Neural cell (in vitro differentiated cells): ENCODE results near the gene PRDX3. TPM values are rescaled to one million over a fixed set of nuclear protein-coding genes. Genes with fewer than 3 reads are reported as not detected.

ENCODE experiments used
- H2AFZ ChIP-seq: fragments of 200-600, 300-800 bp; sonication (generic), shearing (Covaris generic); 2 replicates; pipeline ENCODE4 v1.6.0; 2014; ENCODE audit warnings: low read depth, mild to moderate bottlenecking, antibody characterized with exemption, low read length, moderate library complexity
- H3F3A ChIP-seq: fragments of 200-600 bp; shearing (Covaris generic); 2 replicates; pipeline ENCODE4 v1.6.1; 2016; ENCODE audit warnings: mild to moderate bottlenecking, moderate library complexity, mixed read lengths, antibody characterized with exemption, low read length; ENCODE audit not compliant: insufficient read depth, poor library complexity, severe bottlenecking
- H3K27ac ChIP-seq: fragments of 200-600, 300-800 bp; sonication (generic), shearing (Covaris generic); 2 replicates; pipeline ENCODE4 v1.5.1; 2014; ENCODE audit warnings: mild to moderate bottlenecking, low read length, moderate library complexity
- H3K27me3 ChIP-seq: fragments of 300-800, 200-600 bp; sonication (generic), shearing (Covaris generic); 2 replicates; pipeline ENCODE4 v1.6.0; 2014; ENCODE audit warnings: mild to moderate bottlenecking, low read depth, low read length, moderate library complexity; ENCODE audit not compliant: insufficient read depth
- H3K36me3 ChIP-seq: fragments of 300-800, 200-600 bp; sonication (generic), shearing (Covaris generic); 2 replicates; pipeline ENCODE4 v1.5.1; 2014; ENCODE audit warnings: mild to moderate bottlenecking, antibody characterized with exemption, low read length, moderate library complexity; ENCODE audit not compliant: insufficient read depth
- H3K4me2 ChIP-seq: fragments of 300-800, 200-600 bp; sonication (generic), shearing (Covaris generic); 2 replicates; pipeline ENCODE4 v1.6.0; 2014; ENCODE audit warnings: mild to moderate bottlenecking, low read length
- H3K4me3 ChIP-seq: fragments of 300-800, 200-600 bp; sonication (generic), shearing (Covaris generic); 2 replicates; pipeline ENCODE4 v1.5.1; 2014; ENCODE audit warnings: mild to moderate bottlenecking, low read length, moderate library complexity
- H3K79me2 ChIP-seq: fragments of 200-600 bp; shearing (Covaris generic); replicated peaks from 2 replicates; pipeline ENCODE4 v1.6.0; 2014; ENCODE audit warnings: mild to moderate bottlenecking, low read length, moderate library complexity; ENCODE audit not compliant: insufficient read depth
- H3K9ac ChIP-seq: fragments of 300-800, 200-600 bp; sonication (generic), shearing (Covaris generic); 2 replicates; pipeline ENCODE4 v1.6.1; 2016; ENCODE audit warnings: mild to moderate bottlenecking, low read length, mixed read lengths
- H3K9me2 ChIP-seq: fragments of 200-600 bp; shearing (Covaris generic); 2 replicates; pipeline ENCODE4 v1.6.1; 2016; ENCODE audit warnings: mild to moderate bottlenecking, low read length, mixed read lengths; ENCODE audit not compliant: insufficient read depth
- H3K9me3 ChIP-seq: fragments of 200-600, 300-800 bp; sonication (generic), shearing (Covaris generic); 2 replicates; pipeline ENCODE4 v1.6.1; 2016; ENCODE audit warnings: mild to moderate bottlenecking, mixed run types, low read length, moderate library complexity, mixed read lengths
- H4K20me1 ChIP-seq: fragments of 200-600 bp; shearing (Covaris generic); 2 replicates; pipeline ENCODE4 v1.6.1; 2016; ENCODE audit warnings: mild to moderate bottlenecking, mixed run types; ENCODE audit not compliant: insufficient read depth
- CTCF ChIP-seq: fragments of 450-650 bp; IDR thresholded peaks from 2 replicates; pipeline ENCODE4 v1.5.1; 2014; ENCODE audit warnings: antibody characterized with exemption, mild to moderate bottlenecking, moderate library complexity; ENCODE audit not compliant: poor library complexity, severe bottlenecking
- EP300 ChIP-seq: fragments of 450-650 bp; conservative IDR thresholded peaks from 2 replicates; pipeline ENCODE4 v1.6.1; 2014; ENCODE audit warnings: antibody characterized with exemption, mild to moderate bottlenecking, moderate library complexity; ENCODE audit not compliant: poor library complexity, severe bottlenecking
- EZH2 ChIP-seq: fragments of 200-600, 300-800 bp; shearing (Covaris generic), sonication (generic); IDR thresholded peaks from 2 replicates; pipeline ENCODE4 v1.6.1; 2014; ENCODE audit warnings: antibody characterized with exemption, low read length, borderline replicate concordance, mild to moderate bottlenecking; ENCODE audit not compliant: insufficient read depth, poor library complexity, severe bottlenecking
- MXI1 ChIP-seq: fragments of 450-650 bp; conservative IDR thresholded peaks from 2 replicates; pipeline ENCODE4 v1.6.1; 2014; ENCODE audit warnings: antibody characterized with exemption, mild to moderate bottlenecking; ENCODE audit not compliant: poor library complexity, severe bottlenecking
- POLR2AphosphoS5 ChIP-seq: IDR thresholded peaks from 2 replicates; pipeline ENCODE4 v1.6.1; 2012
- RAD21 ChIP-seq: fragments of 450-650 bp; conservative IDR thresholded peaks from 2 replicates; pipeline ENCODE4 v1.6.1; 2014; ENCODE audit warnings: antibody characterized with exemption, mild to moderate bottlenecking, moderate library complexity
- REST ChIP-seq: IDR thresholded peaks from 2 replicates; pipeline ENCODE4 v1.6.1; 2012; ENCODE audit warnings: borderline replicate concordance
- SMC3 ChIP-seq: fragments of 450-650 bp; conservative IDR thresholded peaks from 2 replicates; pipeline ENCODE4 v1.6.1; 2014; ENCODE audit warnings: antibody characterized with exemption, mild to moderate bottlenecking, moderate library complexity; ENCODE audit not compliant: poor library complexity
- TAF1 ChIP-seq: IDR thresholded peaks from 2 replicates; pipeline ENCODE4 v1.6.1; 2012; ENCODE audit warnings: low read depth
- polyA plus RNA-seq: library from polyadenylated mRNA; depleted of rRNA; stranded (reverse); fragments of >200 nt; gene quantifications from 2 replicates; pipeline ENCODE4 v1.2.3, GENCODE V29; 2014

PRDX3 gene
- polyA plus RNA-seq, 1 donor from 2014 or later = 258 TPM

GRCh38 chr10:119211625-119212441, 33.2 kb upstream of the PRDX3 start:
- no peak for TF ChIP-seq SMC3
- no peak for TF ChIP-seq RAD21
- TF ChIP-seq MXI1 = no peak
- no peak overlapping the region for H3K4me2 ChIP-seq

GRCh38 chr10:119211176-119211575, 32.6 kb upstream of the PRDX3 start:
- Histone ChIP-seq H2AFZ (no peak overlapping the region), H4K20me1 (no peaks in the 10 kb centered on the region), H3K79me2 (peaks cover 11% of the 10 kb centered on the region), H3K9ac (no peak overlapping the region), H3K4me2 (no peak overlapping the region), H3K27me3 (no peaks in the 10 kb centered on the region), H3F3A (peaks cover 4% of the 10 kb centered on the region), H3K9me3 (no peaks in the 10 kb centered on the region), H3K36me3 (no peaks in the 10 kb centered on the region), H3K9me2 (no peaks in the 10 kb centered on the region), H3K27ac (no peak overlapping the region), H3K4me3 (no peak overlapping the region)
- no peak for TF ChIP-seq POLR2AphosphoS5
- TF ChIP-seq EZH2 = no peak
- no peak for TF ChIP-seq REST

More at GRCh38 chr10:119211625-119212441, 33.2 kb upstream of the PRDX3 start:
- Histone ChIP-seq H3K79me2 (peaks cover 11% of the 10 kb centered on the region), H2AFZ (no peak overlapping the region), H3K27ac (no peak overlapping the region), H3K36me3 (no peaks in the 10 kb centered on the region), H3K9ac (no peak overlapping the region), H4K20me1 (no peaks in the 10 kb centered on the region), H3K27me3 (no peaks in the 10 kb centered on the region), H3K9me2 (no peaks in the 10 kb centered on the region), H3K4me3 (peak overlapping the region; percentile 24), H3F3A (peaks cover 4% of the 10 kb centered on the region), H3K9me3 (no peaks in the 10 kb centered on the region)

GRCh38 chr10:119210633-119211032, 32.0 kb upstream of the PRDX3 start:
- peak overlapping the region; percentile 80 for H3K4me2 ChIP-seq
- no peak overlapping the region for H2AFZ ChIP-seq

More at GRCh38 chr10:119210633-119211032, 32.0 kb upstream of the PRDX3 start:
- Histone ChIP-seq H3K79me2 (peaks cover 11% of the 10 kb centered on the region), H3K27me3 (no peaks in the 10 kb centered on the region), H3K9ac (no peak overlapping the region), H3K9me2 (no peaks in the 10 kb centered on the region), H4K20me1 (no peaks in the 10 kb centered on the region), H3K27ac (no peak overlapping the region), H3F3A (peaks cover 4% of the 10 kb centered on the region), H3K4me3 (peak overlapping the region; percentile 77), H3K36me3 (no peaks in the 10 kb centered on the region), H3K9me3 (no peaks in the 10 kb centered on the region)
- no peak for TF ChIP-seq CTCF
- no peak for TF ChIP-seq EZH2
- no peak for TF ChIP-seq SMC3
- TF ChIP-seq RAD21 = no peak
- TF ChIP-seq TAF1 = no peak
- no peak for TF ChIP-seq POLR2AphosphoS5
- no peak for TF ChIP-seq EP300
- TF ChIP-seq REST = no peak
- TF ChIP-seq MXI1 = no peak
